EL (cell line): Measurements from ENCODE around the gene TMPRSS15.
"Not testable (repeated sequence)": the region's sequence is repeated elsewhere in the genome, so short reads cannot be mapped to it uniquely, and the experiment has no call there.

Experiments
- DNase-seq: peaks from one replicate; pipeline ENCODE4 v3.0.0-alpha.2; 2016

Gene TMPRSS15

DNA sequence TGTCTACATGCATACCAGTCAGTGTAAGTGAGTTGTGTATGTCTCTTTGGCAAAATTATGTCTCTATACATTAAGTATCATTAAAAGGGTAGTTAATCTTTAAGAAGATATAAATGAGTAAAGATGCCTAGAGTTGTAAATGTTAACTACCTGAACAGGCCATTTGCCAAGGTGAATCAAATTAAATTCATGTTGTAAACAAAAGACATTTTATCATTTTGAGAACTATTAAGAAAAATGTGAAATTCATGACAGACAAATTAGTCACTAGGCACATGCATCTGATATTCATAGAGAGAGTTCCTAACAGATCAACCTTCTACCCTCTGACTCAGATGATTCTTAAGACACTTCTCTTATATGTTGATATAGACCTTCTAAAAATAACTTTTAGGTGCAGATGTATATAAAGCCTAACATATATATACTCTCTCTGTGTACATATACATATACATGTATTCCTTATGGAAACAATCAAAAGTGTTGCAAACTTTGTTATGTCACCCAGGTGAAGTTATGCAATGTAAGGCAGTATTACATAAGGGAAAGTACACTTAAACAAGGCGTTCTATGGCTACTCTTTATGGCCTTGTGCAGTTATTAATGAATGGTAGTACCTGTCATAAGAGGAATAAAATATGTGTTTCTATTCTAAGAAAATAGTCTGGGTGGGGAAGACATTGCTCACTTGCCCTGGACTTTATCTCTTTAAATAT is at the start of gene TMPRSS15:
TSS of gene TMPRSS15 (minus strand) at position 51 of the 716 bp plus-strand sequence. CDS start 163 bp downstream, outside the sequence.
- DNase-seq = no peak

- no peak for DNase-seq
These were observed 48.1 kb upstream of the TMPRSS15 start for GRCh38 chr21:18451670-18452069.

DNA sequence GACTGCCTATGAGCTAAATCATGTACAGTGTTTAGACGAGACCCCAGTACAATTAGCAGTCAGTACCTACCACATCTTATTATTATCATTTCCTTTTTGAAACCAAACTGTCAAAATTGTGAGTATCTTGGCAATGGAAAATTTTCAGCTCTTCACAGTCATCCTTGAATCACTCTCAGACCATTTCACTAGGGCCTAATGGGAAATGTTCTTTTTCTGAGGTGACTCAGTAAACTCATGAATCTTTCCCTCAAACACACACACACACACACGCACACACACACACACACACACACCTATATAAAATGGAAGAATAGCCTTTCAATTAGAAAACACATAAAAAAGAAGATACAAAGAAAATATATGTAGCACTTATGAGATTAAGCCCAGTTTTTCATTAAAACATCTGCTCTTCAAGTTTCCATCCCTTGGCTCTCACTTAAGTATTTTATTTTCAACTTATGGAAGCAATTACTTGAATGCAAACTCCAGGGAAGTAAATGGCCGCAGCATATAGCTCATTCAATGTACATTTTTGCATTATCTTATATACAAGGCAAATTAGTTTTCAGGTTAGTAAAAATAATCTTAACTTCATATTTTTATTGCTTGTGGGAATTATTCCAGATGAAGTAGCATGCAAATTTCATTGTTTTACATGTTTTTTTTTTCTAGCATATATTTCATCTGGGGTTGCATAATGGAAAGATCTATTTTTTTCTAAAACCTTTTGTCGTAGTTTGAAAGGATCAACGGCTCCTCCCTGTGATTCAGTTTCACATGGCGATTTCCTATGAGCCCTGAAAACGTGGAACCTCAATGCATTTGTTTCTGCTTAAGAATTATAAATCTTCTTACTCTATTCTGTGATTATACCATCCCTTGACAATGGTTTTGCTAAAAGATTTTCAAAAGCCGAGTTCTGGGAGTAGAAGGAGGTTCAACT is 46.3 kb upstream of the TMPRSS15 start:
- DNase-seq = no peak

DNA sequence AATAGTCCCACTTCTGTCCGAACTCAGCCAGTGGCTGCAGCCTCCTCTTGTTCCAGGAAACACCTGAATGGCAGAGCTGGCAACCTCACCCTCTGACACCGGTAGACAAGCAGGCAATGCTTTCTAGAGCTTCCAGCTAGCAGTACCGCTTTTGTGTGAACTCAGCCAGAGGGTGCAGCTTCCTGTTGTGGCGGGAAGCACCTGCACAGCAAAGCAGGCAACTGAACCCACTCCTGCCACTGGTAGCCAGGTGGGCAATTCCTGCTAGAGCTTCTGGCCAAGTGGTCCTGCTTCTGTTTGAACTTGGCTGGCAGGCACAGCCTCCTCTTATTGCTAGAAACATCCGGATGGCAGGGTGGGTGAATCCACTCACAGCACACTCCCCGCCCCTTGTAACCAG is 40.1 kb upstream of the TMPRSS15 start:
- no peak for DNase-seq

- no peak for DNase-seq
These were observed 39.5 kb upstream of the TMPRSS15 start for GRCh38 chr21:18443085-18443484.

GRCh38 chr21:18430341-18430740 is 26.8 kb upstream of the TMPRSS15 start:
- DNase-seq = no peak

GRCh38 chr21:18424276-18424675 is 20.7 kb upstream of the TMPRSS15 start:
- DNase-seq = no peak

DNA sequence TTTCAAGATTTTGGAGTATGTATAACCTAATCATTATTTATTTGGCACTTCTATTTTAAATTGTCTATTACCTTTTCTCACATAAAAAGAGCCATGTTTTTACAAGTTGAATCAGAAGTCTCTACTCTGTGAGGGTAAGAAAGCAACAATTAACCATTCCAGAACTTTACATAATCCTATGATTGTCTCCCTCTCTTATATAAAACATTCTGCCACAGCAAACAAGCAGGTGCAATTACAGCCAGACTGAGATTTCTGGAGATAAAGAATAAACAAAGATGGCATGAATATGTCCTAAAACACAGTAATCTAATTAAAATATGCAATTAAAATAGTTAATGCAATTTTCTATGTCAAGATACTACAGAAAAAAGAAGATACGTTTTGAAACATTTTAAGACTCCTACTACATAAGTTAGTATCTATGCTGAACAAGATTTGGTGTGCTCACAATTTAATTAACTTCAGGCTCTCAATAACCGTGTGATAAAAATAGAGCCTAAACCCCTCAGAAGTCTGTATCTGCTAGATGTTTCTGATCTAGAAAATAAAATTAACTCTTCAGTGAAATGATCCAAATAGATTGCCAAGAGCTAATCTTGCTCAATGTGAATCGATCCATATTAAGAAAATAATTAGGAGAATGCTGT is 13.7 kb upstream of the TMPRSS15 start:
- DNase-seq = no peak

DNA sequence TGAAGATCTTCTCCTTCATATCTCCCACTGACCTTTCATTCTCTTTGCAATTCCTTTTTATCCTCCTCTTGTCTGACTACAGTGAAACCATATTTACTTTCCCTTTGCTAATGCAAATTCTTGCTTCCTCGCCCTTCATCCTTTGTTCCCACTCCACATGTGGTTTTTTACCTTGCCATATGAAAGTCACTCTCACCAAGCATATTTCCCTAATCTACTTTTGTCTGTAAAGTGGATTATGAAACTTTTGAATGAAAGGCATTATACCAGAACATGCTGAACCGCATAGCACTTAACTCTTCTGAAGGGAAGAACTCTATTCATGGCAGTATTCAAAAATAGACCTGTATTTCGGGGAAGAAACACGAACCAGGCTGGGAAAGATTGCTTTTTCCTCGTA is 8.0 kb upstream of the TMPRSS15 start:
- no peak for DNase-seq

DNA sequence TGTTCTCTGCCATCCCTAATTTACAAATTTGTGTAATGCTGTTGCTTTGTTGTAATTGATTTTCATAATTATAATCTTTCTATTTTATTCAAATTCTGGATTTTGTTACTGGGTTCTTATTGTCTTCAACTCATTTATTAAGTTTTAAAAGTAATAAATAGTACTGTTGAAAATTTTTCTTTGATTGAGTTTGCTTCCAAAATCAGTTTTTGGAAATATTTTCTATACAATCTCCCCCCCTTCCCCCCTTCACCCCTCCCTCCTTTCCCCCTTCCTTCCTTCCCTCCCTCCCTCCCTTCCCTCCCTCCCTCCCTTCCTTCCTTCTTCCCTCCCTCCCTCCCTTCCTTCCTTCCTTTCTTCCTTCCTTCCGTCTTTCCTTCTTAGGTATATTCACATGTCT is 6.0 kb upstream of the TMPRSS15 start:
- DNase-seq = no peak

DNA sequence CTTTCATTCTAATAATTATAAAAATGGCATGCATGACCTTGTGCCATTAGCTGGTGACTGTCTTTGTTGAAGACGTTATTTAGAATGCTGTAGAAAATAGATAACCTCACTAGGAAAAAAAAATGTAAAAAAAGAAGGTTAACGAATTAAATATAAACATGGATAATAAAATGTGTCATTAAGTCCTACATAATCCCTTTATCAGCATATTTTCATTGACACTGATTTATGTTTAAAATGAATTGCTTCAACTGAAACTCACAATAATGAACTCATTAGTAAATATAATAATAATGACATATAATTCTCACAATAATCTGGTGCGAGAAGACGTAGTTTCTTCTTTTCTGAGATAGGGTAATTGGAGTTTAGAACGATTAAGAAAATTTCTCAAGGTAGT is 4.7 kb downstream of the TMPRSS15 start:
- no peak for DNase-seq

DNA sequence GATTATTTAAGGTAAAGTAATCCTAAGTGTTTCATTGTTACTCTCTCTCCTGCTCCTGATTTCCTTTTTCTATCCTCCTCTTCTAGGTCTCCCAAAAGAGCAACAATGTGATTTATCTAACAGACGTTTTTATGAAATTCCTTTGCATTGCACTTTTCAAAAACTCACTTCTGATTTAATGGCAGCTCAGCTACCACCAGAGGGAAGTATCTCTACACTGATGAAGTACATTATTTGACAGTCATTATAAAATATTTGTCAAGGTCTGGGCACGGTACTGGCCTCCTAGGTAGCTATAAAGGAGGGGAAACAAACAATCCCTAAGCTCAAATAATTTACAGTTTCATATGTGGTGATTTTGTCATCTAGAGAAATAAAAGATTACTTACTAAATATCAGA is 15.6 kb downstream of the TMPRSS15 start:
- no peak for DNase-seq

DNA sequence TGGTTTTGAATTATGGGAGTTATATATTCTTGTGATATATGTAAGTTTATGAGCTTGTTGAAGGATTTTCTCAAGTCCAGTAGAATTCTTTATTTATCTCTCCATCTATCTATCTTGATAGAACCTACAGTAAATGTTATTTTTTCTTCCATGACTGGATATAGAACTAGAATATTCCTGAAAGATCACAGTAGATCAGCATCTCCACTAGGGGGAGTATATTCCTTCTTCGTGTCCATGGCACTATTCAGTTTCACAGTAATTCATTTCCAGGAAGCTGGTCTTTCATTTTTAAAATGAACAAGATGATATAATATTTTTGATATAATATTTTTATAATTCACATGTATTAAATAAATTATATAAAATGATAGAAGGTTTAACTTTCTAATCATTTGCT is 18.8 kb downstream of the TMPRSS15 start:
- no peak for DNase-seq

GRCh38 chr21:18382934-18383619 is 20.5 kb downstream of the TMPRSS15 start:
- DNase-seq = not testable (repeated sequence)

DNA sequence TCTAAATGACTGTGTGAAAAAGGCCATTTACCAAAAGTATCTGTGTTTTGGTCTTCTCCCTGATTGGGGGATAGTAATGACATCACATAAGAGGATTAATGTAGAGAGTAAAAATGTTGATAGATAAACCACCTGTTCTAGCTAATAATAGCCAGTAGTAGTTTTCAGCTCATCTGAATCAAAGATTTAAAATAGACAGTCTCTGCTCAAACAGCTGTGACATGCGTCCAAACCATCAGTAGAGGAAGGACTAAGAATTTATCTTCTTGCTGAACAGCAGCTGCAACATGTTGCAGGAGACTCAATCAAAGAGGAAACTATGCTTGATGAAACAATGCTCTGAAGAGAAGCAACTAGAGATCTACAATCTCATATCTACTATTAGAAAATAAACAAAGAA is 21.4 kb downstream of the TMPRSS15 start:
- no peak for DNase-seq

DNA sequence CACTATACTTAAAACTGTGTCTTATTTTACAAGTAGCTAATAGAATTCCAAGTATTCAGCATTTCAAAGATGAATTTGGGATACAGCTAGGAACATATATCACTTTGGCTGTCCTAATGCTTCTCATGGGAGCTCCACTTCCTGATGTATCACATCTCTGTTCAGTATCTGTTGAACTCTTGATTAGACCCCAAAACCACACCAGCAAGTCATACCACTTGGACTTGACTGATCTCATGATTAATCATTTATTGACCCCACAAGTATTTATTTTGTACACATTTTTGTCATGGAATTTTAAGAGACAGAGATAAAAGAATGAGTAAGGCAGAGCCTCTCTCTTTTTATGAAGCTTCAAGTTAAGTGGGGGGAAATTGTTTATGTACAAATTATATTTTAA is 30.0 kb downstream of the TMPRSS15 start:
- DNase-seq = no peak

DNA sequence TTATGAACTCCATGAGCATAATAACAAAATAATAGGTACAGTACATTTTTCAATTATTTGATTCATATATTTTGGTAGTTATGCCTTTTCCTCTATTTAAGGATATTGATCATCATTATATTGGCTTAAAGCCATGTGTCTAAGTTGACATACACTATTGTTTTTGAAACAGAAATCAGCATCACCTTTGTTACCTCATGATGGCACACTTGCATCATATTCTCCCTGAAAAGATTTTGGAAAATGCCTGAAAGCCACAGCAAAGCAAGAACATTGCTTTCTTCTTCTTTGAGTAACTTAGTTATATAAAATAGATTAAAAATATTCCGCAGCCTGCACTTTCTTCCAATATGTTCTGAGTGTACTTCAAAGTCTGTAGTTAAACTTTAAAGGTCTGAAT is 33.3 kb downstream of the TMPRSS15 start:
- DNase-seq = no peak

GRCh38 chr21:18369115-18369514 is 34.5 kb downstream of the TMPRSS15 start:
- DNase-seq = no peak

DNA sequence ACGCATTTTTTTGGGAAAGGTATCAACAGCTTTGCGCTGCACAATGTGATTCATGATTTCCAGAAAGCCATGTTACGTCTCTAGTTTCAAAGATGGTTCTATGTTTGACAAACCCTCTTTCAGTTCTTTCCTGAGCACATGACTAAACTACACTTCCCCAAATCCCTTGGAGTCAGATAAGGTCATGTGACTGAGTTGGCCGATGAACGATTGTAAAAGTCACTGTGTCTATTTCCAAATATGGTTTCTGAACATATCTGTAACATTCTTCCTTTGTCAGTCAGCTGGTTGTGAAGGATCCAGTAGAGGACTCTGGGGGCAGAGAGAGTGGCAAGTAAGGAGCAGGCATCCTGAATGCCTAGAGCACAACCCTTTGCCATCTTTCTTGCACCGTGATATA is 35.4 kb downstream of the TMPRSS15 start:
- DNase-seq = no peak

- DNase-seq = no peak
These were observed 46.8 kb downstream of the TMPRSS15 start for GRCh38 chr21:18356801-18357200.

- DNase-seq = no peak
These were observed 48.6 kb downstream of the TMPRSS15 start for GRCh38 chr21:18354947-18355346.

GRCh38 chr21:18350216-18350615 is 53.4 kb downstream of the TMPRSS15 start:
- DNase-seq = no peak

GRCh38 chr21:18349468-18349867 is 54.1 kb downstream of the TMPRSS15 start:
- DNase-seq = no peak
